Stomach (tissue), 9 donors: ENCODE results near the gene FEM1C. TPM values are rescaled to one million over a fixed set of nuclear protein-coding genes. Genes with fewer than 3 reads are reported as not detected.
A peak's percentile ranks its signal among the peaks of the same experiment; 100 is the strongest.

Experiments used
- DNase-seq, 2 donors: peaks; one replicate each; pipeline versions ENCODE4 v3.0.0 to v3.0.0-alpha.2; 2013 to 2019
- H3K27ac ChIP-seq, 5 donors: fragments of 200-600 bp in 4 of 5; sonication (generic) in 4 of 5; one replicate each; pipeline ENCODE4 v1.5.1; 2013 to 2019; ENCODE audit warnings: mild to moderate bottlenecking in 1 of 5, moderate library complexity in 1 of 5
- H3K27me3 ChIP-seq, 3 donors: fragments of 200-600 bp; sonication (generic); one replicate each; pipeline ENCODE4 v1.5.1; 2017 to 2019; ENCODE audit warnings: mixed run types in 1 of 3
- H3K36me3 ChIP-seq, 4 donors: fragments of 200-600 bp; sonication (generic); 1 replicate in 3 of 4; 2 replicates in 1 of 4; pipeline ENCODE4 v1.5.1; 2016 to 2019
- H3K4me1 ChIP-seq, 4 donors: fragments of 200-600 bp; sonication (generic); one replicate each; pipeline ENCODE4 v1.5.1; 2016 to 2019
- H3K4me3 ChIP-seq, 4 donors: fragments of 200-600 bp; sonication (generic) in 3 of 4; one replicate each; pipeline ENCODE4 v1.5.1; 2016 to 2019; ENCODE audit warnings: mild to moderate bottlenecking in 1 of 4
- H3K9me3 ChIP-seq, 4 donors: fragments of 200-600 bp; sonication (generic); one replicate each; pipeline ENCODE4 v1.5.1; 2016 to 2019
- EP300 ChIP-seq: sonication (generic); formaldehyde crosslinking; IDR thresholded peaks from one replicate; pipeline ENCODE4 v1.6.1; 2017; ENCODE audit warnings: antibody characterized with exemption
- POLR2A ChIP-seq, 4 donors: fragments of 450-650 bp; IDR thresholded peaks; one replicate each; pipeline ENCODE4 v1.6.1; 2016; ENCODE audit warnings: antibody characterized with exemption in 4 of 4, control low read depth in 2 of 4, mild to moderate bottlenecking in 1 of 4, moderate library complexity in 1 of 4
- POLR2AphosphoS5 ChIP-seq, 3 donors: sonication (generic); formaldehyde crosslinking; IDR thresholded peaks; one replicate each; pipeline ENCODE4 v1.6.1; 2016; ENCODE audit warnings: antibody characterized with exemption in 3 of 3
- WGBS, 5 donors: extraction: QIAGEN DNeasy Blood & Tissue Kit in 3 of 5; methylation state at CpG; one replicate each; pipeline versions ENCODE4 v1.1.5 to v1.1.7; 2013 to 2018; 5-methylcytosine and 5-hydroxymethylcytosine counted together
- intact Hi-C: fragments of 100-400 bp; cut with DNase I; formaldehyde crosslinking; loops from one replicate; pipeline ENCODE4 v1.15.1; 2023; ENCODE audit warnings: low total_unique reads
- polyA plus RNA-seq, 3 donors: library from polyadenylated mRNA; stranded (reverse); fragments of 200-250 nt; gene quantifications; one replicate each; pipeline ENCODE4 v1.2.3, GENCODE V29; 2013
- total RNA-seq, 5 donors: library from RNA; depleted of rRNA; stranded (reverse); fragments of >200 nt; gene quantifications; one replicate each; pipeline versions ENCODE4 v1.1.0 to v1.2.3, GENCODE V29; 2014 to 2016
- TF ChIP-seq, protein P1 (sequence below), 7 experiments: fragments of 450-650 bp in 4 of 7; fragments of 200-600 bp in 3 of 7; sonication (generic) in 3 of 7; IDR thresholded peaks; one replicate each; pipeline ENCODE4 v1.5.1; 2016 to 2019; ENCODE audit warnings: antibody characterized with exemption in 7 of 7, control low read depth in 2 of 7, mild to moderate bottlenecking in 1 of 7
- donor health status: healthy with polysubstance abuse.
- donor health status: Bipolar disorder and iron deficiency.
- donor health status: healthy.

The FEM1C gene
- total and polyA plus RNA-seq, 8 donors, result 5.9 to 55.6 (median 21.7) TPM

DNA sequence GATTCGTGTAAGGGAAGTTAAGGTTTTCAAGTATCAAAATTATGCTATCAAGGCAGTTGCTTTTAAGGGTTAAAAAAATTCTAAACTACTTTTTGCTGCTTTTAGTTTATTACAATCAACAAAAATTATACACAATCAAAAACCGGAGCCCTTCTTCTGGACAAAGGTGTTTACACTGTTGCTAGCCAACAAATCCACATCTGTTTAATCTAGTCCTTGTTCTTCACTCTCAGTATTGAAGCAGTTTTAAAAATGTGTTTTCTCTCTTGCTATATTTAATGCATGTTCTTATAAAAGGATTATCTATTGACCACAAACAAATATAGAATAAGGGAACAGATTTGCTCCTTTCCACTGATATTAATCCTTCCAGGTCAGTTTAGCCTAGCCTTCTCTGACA lies 2.5 kb downstream of the FEM1C start:
- peak in 1 of 2 donors; percentile 51 for DNase-seq
- TF ChIP-seq POLR2A (IDR thresholded peaks at IDR 0.05) (no peak), POLR2AphosphoS5 (IDR thresholded peaks at IDR 0.05) (no peak), EP300 (no peak)
- TF ChIP-seq, protein P1, sequence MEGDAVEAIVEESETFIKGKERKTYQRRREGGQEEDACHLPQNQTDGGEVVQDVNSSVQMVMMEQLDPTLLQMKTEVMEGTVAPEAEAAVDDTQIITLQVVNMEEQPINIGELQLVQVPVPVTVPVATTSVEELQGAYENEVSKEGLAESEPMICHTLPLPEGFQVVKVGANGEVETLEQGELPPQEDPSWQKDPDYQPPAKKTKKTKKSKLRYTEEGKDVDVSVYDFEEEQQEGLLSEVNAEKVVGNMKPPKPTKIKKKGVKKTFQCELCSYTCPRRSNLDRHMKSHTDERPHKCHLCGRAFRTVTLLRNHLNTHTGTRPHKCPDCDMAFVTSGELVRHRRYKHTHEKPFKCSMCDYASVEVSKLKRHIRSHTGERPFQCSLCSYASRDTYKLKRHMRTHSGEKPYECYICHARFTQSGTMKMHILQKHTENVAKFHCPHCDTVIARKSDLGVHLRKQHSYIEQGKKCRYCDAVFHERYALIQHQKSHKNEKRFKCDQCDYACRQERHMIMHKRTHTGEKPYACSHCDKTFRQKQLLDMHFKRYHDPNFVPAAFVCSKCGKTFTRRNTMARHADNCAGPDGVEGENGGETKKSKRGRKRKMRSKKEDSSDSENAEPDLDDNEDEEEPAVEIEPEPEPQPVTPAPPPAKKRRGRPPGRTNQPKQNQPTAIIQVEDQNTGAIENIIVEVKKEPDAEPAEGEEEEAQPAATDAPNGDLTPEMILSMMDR (IDR thresholded peaks at IDR 0.05), result no peak
- peak overlapping the region in 4 of 5 donors; percentile 99 for H3K27ac ChIP-seq
- no peaks in the 10 kb centered on the region for H3K27me3 ChIP-seq
- peaks cover 0 to 18% (median 5%) of the 10 kb centered on the region in 4 donors for H3K36me3 ChIP-seq
- peaks cover 0 to 7% (median 6%) of the 10 kb centered on the region in 4 donors for H3K9me3 ChIP-seq
- peaks cover 32 to 61% (median 46%) of the 10 kb centered on the region in 4 donors for H3K4me1 ChIP-seq
- intact Hi-C loops, result no loop called here
- WGBS, 5 donors, result 4 to 12% (median 11%) methylated on average over 2 of the region's 2 CpGs
- peak overlapping the region; percentile 61 to 95 (median 74) for H3K4me3 ChIP-seq

DNA sequence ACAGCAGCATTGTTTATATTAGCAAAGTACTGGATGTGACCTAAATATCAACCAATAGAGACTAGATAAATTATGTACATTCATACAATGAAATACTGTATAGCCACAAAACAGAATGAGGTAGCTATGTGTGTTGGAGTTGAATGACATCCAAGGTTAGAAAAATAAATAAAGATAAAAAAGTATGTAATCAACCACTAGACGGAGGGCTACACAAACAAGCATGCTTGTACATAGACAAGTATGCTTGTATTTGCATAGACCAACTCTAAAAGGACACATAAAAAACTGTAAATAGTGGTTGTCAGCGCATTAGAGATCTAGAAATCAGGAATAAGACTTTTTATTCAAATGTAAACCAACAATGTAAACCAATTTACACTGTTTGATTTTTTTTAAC lies 3.0 kb downstream of the FEM1C start:
- no peak for DNase-seq
- TF ChIP-seq POLR2A (IDR thresholded peaks at IDR 0.05) (no peak), POLR2AphosphoS5 (IDR thresholded peaks at IDR 0.05) (no peak), EP300 (no peak)
- TF ChIP-seq, protein P1 (IDR thresholded peaks at IDR 0.05), result no peak
- intact Hi-C loops, result no loop called here
- H3K27me3 ChIP-seq, result no peaks in the 10 kb centered on the region
- H3K4me3 ChIP-seq, result peak overlapping the region; percentile 61 to 95 (median 74)
- peaks cover 0 to 7% (median 6%) of the 10 kb centered on the region in 4 donors for H3K9me3 ChIP-seq
- H3K4me1 ChIP-seq, result peaks cover 32 to 66% (median 51%) of the 10 kb centered on the region in 4 donors
- 15 to 23% (median 16%) methylated on average over 2 of the region's 2 CpGs for WGBS, 5 donors
- H3K36me3 ChIP-seq, result peaks cover 0 to 21% (median 6%) of the 10 kb centered on the region in 4 donors
- peak overlapping the region in 4 of 5 donors; percentile 99 for H3K27ac ChIP-seq

DNA sequence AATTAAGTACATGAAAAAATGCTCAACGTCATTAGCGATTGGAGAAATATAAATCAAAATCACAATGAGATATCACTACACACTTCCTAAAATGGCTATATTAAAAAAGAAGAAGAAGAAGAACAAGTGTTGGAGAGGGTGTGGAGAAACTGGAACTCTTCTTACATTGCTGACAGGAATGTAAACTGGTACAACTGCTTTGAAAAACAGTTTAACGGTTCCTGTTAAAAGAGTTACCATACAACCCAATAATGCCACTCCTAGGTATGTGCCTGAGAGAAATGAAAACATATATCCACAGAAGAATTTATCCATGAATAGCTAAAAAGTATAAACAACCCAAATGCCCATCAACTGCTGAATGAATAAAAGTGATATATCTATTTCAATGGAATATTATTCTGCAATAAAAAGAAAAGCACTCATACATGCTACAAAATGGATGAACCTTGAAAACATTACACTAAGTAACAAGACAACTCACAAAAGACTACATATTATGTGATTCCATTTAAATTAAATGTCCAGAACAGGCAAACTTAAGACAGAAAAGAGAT lies 9.0 kb downstream of the FEM1C start:
- intact Hi-C loops, result no loop called here
- Histone ChIP-seq H3K4me3 (no peak overlapping the region), H3K36me3 (peaks cover 4 to 30% (median 17%) of the 10 kb centered on the region in 4 donors), H3K27ac (no peak overlapping the region), H3K27me3 (no peaks in the 10 kb centered on the region), H3K9me3 (no peaks in the 10 kb centered on the region), H3K4me1 (peaks cover 27 to 95% (median 69%) of the 10 kb centered on the region in 4 donors)
- DNase-seq, result no peak
- TF ChIP-seq, protein P1 (IDR thresholded peaks at IDR 0.05), result no peak
- TF ChIP-seq POLR2A (IDR thresholded peaks at IDR 0.05), result no peak
- no peak for TF ChIP-seq POLR2AphosphoS5 (IDR thresholded peaks at IDR 0.05)
- no peak for TF ChIP-seq EP300
- WGBS, 5 donors, result 61 to 82% (median 77%) methylated on average over 3 of the region's 3 CpGs

DNA sequence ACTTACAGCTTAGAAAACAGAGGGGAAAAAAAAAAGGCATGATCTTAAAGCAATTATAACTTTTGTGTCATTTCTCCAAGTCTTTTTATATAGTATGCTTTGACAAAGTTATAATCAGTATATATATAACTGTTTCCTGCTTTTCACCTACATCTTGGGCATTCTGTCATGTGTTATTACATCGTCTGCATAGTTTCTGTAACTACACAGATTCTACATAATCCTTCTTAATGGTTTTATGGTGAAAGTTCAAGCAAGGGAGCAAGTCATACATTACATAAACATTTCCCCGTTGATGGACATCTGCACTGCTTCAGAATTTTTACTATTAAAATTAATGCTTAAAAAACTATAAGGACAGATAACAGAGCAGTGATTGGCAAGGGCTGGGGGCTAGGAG lies 12.1 kb downstream of the FEM1C start:
- no peaks in the 10 kb centered on the region for H3K9me3 ChIP-seq
- no peak overlapping the region for H3K4me3 ChIP-seq
- H3K36me3 ChIP-seq, result peaks cover 4 to 18% (median 12%) of the 10 kb centered on the region in 4 donors
- 23 to 33% (median 31%) methylated on average over 2 of the region's 2 CpGs for WGBS, 5 donors
- peaks cover 20 to 93% (median 58%) of the 10 kb centered on the region in 4 donors for H3K4me1 ChIP-seq
- intact Hi-C loops, result no loop called here
- no peak for TF ChIP-seq EP300
- no peak for TF ChIP-seq POLR2A (IDR thresholded peaks at IDR 0.05)
- no peak for TF ChIP-seq POLR2AphosphoS5 (IDR thresholded peaks at IDR 0.05)
- TF ChIP-seq, protein P1 (IDR thresholded peaks at IDR 0.05), result no peak
- peak overlapping the region in 1 of 5 donors; percentile 23 for H3K27ac ChIP-seq
- no peak for DNase-seq
- no peaks in the 10 kb centered on the region for H3K27me3 ChIP-seq
